Measurements from ENCODE around the gene ANK3. TPM values are rescaled to one million over a fixed set of nuclear protein-coding genes. Genes with fewer than 3 reads are reported as not detected.

The ANK3 gene
- polyA plus RNA-seq, 1 experiment = 0.13 TPM

DNA sequence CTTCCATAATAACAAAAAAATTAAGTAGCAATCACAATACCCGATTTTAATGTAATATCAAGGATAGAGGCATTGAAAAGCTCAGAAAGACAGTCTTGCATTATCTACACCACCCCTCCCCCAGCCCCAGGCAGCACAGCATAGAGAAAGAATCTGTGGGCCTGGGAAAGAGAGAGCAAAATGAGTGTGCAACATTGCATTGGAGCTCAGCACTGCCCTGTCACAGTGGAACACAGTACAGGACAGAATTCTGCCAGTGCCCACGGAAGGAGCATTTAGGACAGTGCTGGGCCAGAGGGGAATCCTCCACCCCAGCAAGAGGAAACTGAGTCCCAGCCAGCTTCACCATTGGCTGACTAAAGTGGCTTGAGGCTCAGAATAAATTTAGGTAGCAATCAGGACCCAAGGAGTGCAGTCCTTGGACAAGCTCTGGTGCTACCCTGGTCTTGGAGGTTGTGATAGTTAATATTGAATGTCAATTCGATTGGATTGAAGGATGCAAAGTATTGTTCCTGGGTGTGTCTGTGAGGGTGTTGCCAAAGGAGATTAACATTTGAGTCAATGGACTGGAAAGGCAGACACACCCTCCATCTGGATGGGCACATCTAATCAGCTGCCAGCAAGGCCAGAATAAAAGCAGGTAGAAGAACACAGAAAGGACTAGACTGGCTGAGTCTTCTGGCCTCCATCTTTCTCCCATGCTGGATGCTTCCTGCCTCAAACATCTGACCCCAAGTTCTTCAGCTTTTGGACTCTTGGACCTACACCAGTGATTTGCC lies 234.4 kb downstream of the ANK3 start:
- TF ChIP-seq, protein P1, sequence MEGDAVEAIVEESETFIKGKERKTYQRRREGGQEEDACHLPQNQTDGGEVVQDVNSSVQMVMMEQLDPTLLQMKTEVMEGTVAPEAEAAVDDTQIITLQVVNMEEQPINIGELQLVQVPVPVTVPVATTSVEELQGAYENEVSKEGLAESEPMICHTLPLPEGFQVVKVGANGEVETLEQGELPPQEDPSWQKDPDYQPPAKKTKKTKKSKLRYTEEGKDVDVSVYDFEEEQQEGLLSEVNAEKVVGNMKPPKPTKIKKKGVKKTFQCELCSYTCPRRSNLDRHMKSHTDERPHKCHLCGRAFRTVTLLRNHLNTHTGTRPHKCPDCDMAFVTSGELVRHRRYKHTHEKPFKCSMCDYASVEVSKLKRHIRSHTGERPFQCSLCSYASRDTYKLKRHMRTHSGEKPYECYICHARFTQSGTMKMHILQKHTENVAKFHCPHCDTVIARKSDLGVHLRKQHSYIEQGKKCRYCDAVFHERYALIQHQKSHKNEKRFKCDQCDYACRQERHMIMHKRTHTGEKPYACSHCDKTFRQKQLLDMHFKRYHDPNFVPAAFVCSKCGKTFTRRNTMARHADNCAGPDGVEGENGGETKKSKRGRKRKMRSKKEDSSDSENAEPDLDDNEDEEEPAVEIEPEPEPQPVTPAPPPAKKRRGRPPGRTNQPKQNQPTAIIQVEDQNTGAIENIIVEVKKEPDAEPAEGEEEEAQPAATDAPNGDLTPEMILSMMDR (IDR thresholded peaks at IDR 0.05; ENCODE audit: insufficient read depth, low read depth, low read length) = no peak
- Histone ChIP-seq H3K36me3 (ENCODE audit: control insufficient read depth, insufficient read depth, low read length) (no peaks in the 10 kb centered on the region), H3K27me3 (ENCODE audit: control insufficient read depth, insufficient read depth, low read length) (no peaks in the 10 kb centered on the region; the same call in 1 of the 2 replicates), H3K4me3 (ENCODE audit: low read depth, low read length) (no peak overlapping the region)
- POLR2A ChIA-PET = no interaction called here
- CTCF ChIA-PET = interaction anchor here (1.1 kb wide), 1 partner anchor 23 kb away, joined by 3 read pairs; no protein-coding TSS in a partner anchor
- no peak for DNase-seq (ENCODE audit: low read depth)

DNA sequence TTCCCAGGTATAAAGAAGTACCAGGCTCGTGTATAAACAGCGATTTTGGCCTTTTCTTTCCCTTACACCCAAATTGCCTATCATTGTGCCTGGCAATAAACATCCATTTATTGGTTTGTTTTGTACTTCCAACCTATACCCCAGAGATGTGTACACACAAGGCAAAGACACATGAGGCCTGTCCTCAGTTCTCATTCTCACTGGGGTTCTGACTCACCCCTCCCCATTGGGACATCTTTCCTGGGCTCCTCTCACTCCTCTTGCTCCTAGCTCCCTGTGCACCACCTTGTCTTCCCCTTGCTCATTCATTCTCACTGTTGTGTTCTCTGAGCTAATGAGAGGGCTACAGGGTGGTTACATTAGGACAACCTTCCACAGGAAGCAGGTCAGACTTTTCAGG lies 240.7 kb downstream of the ANK3 start:
- DNase-seq (ENCODE audit: low read depth) = no peak
- Histone ChIP-seq H3K27me3 (ENCODE audit: control insufficient read depth, insufficient read depth, low read length) (no peaks in the 10 kb centered on the region), H3K4me3 (ENCODE audit: low read depth, low read length) (no peak overlapping the region), H3K36me3 (ENCODE audit: control insufficient read depth, insufficient read depth, low read length) (no peaks in the 10 kb centered on the region)
- CTCF ChIA-PET = interaction anchor here (1.2 to 1.6 kb wide), 2 partner anchors 8 to 56 kb away, joined by 3 to 4 read pairs; no protein-coding TSS in a partner anchor
- TF ChIP-seq, protein P1 (IDR thresholded peaks at IDR 0.05; ENCODE audit: insufficient read depth, low read depth, low read length) = no peak
- POLR2A ChIA-PET = no interaction called here

DNA sequence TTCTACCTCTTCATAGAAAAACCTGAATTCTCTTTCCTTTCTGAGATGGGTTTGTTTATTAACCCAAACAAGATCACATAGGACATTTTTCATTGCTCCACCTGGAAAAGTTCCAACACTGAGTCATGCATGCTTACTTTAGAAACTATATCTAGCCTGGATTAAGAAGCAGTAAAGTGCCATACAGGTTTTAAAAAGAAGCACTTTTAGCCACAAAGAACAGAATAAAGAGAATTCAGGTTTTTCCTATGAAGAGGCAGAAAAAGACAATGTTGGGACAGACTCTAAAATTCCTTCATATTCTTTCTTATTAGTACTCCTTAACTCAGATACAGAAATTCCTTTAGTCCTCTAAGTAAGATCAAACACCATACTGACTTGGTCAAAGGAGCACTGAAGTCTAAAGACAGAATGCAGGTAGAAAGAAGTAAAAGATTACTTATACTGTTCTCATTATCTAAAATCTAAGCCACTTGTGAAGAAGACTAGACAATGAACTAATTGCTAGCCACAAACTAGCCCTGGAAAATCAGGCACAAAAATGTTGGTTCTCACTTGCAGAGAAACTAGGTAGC lies 241.3 kb downstream of the ANK3 start:
- TF ChIP-seq, protein P1 (IDR thresholded peaks at IDR 0.05; ENCODE audit: insufficient read depth, low read depth, low read length) = no peak
- POLR2A ChIA-PET = no interaction called here
- CTCF ChIA-PET = interaction anchor here (1.2 to 1.6 kb wide), 2 partner anchors 8 to 56 kb away, joined by 3 to 4 read pairs; no protein-coding TSS in a partner anchor

DNA sequence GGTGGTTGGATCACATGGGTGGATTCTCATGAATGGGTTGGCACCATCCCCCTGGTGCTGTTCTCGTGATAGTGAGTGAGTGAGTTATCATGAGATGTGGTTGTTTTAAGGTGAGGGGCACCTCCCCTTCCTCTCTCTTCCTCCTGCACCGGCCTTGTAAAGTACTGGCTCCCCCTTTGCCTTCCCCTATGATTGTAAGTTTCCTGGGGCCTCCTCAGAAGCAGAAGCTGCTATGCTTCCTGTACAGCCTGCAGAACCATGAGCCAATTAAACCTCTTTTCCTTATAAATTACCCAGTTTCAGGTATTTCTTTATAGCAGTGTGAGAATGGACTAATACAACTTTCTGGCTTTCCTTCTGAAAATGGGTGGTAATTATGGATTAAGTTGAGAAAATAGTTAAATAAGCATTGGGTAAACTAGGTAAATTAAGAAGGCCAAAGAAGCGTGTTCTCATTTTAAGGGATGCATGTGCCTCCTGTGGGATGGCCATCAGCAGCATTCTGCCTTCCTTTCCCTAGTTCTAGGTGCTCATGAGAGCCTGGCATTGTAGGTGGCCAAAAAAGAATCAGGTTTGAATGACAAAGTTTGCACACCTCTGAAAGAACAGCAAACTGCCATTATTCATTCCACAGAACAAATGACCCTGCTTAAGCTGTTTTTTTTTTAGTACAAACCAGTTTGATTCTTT lies 242.0 kb downstream of the ANK3 start:
- ChIA-PET CTCF (no interaction called here), POLR2A (no interaction called here)
- TF ChIP-seq, protein P1 (IDR thresholded peaks at IDR 0.05; ENCODE audit: insufficient read depth, low read depth, low read length) = no peak
- Histone ChIP-seq H3K36me3 (ENCODE audit: control insufficient read depth, insufficient read depth, low read length) (no peaks in the 10 kb centered on the region), H3K27me3 (ENCODE audit: control insufficient read depth, insufficient read depth, low read length) (no peaks in the 10 kb centered on the region), H3K4me3 (ENCODE audit: low read depth, low read length) (no peak overlapping the region)
- no peak for DNase-seq (ENCODE audit: low read depth)

More for the DNA sequence above, 241.3 kb downstream of the ANK3 start:
- no peaks in the 10 kb centered on the region for H3K36me3 ChIP-seq (ENCODE audit: control insufficient read depth, insufficient read depth, low read length)
- H3K27me3 ChIP-seq (ENCODE audit: control insufficient read depth, insufficient read depth, low read length) = no peaks in the 10 kb centered on the region
- peak; percentile 41 for DNase-seq (ENCODE audit: low read depth)
- H3K4me3 ChIP-seq (ENCODE audit: low read depth, low read length) = no peak overlapping the region

DNA sequence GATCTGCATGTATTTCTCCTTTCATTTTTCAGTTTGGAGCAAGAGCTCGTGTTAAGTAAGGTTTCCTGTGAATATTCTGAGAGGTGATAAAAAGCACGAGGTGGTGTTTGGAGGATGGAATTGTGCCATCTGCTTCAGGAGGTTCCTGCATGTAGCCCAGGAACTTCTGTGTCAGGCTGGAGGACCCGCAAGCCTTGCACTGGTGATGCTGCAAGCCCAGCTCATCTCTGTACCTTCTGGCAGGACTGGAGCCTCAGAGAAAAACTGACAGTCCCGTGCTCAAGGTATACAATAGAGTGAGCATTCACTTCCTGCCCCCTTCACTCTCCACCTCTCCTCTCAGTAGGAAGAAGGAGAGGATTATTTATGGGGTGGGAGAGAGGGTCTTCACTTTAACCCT lies 242.7 kb downstream of the ANK3 start:
- ChIA-PET CTCF (no interaction called here), POLR2A (no interaction called here)
- no peak for DNase-seq (ENCODE audit: low read depth)
- no peak overlapping the region for H3K4me3 ChIP-seq (ENCODE audit: low read depth, low read length)
- no peaks in the 10 kb centered on the region for H3K36me3 ChIP-seq (ENCODE audit: control insufficient read depth, insufficient read depth, low read length)
- H3K27me3 ChIP-seq (ENCODE audit: control insufficient read depth, insufficient read depth, low read length) = no peaks in the 10 kb centered on the region
- TF ChIP-seq, protein P1 (IDR thresholded peaks at IDR 0.05; ENCODE audit: insufficient read depth, low read depth, low read length) = no peak

Data from BJ (cell line).